ENCODE measurements around the gene NFATC3. TPM values are rescaled to one million over a fixed set of nuclear protein-coding genes. Genes with fewer than 3 reads are reported as not detected.

The NFATC3 gene
- polyA plus RNA-seq, 3 donors, result 14.3 to 21.8 (median 15.8) TPM

DNA sequence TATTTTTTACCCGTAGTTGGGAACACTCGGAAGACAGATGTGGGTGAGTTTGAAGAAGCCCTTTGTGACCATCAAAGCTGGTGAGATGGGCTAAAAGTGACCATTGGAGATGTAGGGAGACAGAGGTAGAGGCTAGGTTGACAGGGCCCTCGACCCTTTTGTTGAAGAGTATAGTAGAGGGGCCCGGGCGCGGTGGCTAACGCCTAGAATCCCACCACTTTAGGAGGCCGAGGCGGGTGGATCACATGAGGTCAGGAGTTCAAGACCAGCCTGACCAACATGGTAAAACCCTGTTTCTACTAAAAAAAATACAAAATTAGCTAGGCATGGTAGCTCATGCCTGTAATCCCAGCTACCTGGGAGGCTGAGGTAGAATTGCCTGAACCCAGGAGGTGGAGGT is 16.2 kb upstream of the NFATC3 start:
- no peak for TF ChIP-seq CTCF (IDR thresholded peaks at IDR 0.05)
- intact Hi-C loops (cut with micrococcal nuclease), result loop anchor here in 1 of 2 donors (10.0 kb wide), 1 partner anchor 244 kb away; no protein-coding TSS in a partner anchor
- peaks cover 0 to 4% (median 0%) of the 10 kb centered on the region in 3 donors for H3K27me3 Mint-ChIP-seq (ENCODE audit: low read depth in 3 of 3)
- no peak overlapping the region for H3K27ac Mint-ChIP-seq
- no peaks in the 10 kb centered on the region for H3K9me3 ChIP-seq (replicated peaks in 1 of 2; ENCODE audit: control insufficient read depth in 1 of 2, insufficient read depth in 1 of 2, low read length in 2 of 2)
- no peaks in the 10 kb centered on the region for H4K20me1 ChIP-seq (ENCODE audit: insufficient read depth, low read length)
- no peak overlapping the region for H3K27ac ChIP-seq (ENCODE audit: low read depth in 1 of 2, low read length in 2 of 2)
- no peak overlapping the region for H3K9ac ChIP-seq (ENCODE audit: insufficient read depth, low read length, poor library complexity, severe bottlenecking)
- no peaks in the 10 kb centered on the region for H3K79me2 ChIP-seq (ENCODE audit: insufficient read depth, low read length)
- H3K36me3 ChIP-seq (replicated peaks in 1 of 2; ENCODE audit: control insufficient read depth in 1 of 2, insufficient read depth in 2 of 2, low read length in 2 of 2), result peaks cover 58 to 83% of the 10 kb centered on the region in 2 donors
- DNase-seq, result no peak
- H3K27me3 ChIP-seq (ENCODE audit: control insufficient read depth in 2 of 2, insufficient read depth in 2 of 2, low read length in 2 of 2), result no peaks in the 10 kb centered on the region
- H3K4me2 ChIP-seq (replicated peaks; ENCODE audit: extremely low read depth, low read length, poor library complexity, severe bottlenecking), result no peak overlapping the region
- 100% methylated on average over 2 of the region's 9 CpGs for whole genome bisulfite sequencing (ENCODE audit: insufficient coverage)
- peaks cover 68 to 86% of the 10 kb centered on the region in 2 donors for H3K36me3 Mint-ChIP-seq
- H3K4me3 Mint-ChIP-seq, result no peak overlapping the region
- no peak overlapping the region for H2AFZ ChIP-seq (ENCODE audit: insufficient read depth, low read depth, low read length, poor library complexity, severe bottlenecking)
- no peaks in the 10 kb centered on the region for H3K9me3 Mint-ChIP-seq
- H3K4me1 Mint-ChIP-seq, result peaks cover 35% of the 10 kb centered on the region
- H3K4me1 ChIP-seq (ENCODE audit: control insufficient read depth in 1 of 2, insufficient read depth in 2 of 2, low read length in 2 of 2), result peaks cover 31 to 32% of the 10 kb centered on the region in 2 donors
- H3K4me3 ChIP-seq (replicated peaks in 1 of 3; ENCODE audit: low read depth in 2 of 3, low read length in 3 of 3), result no peak overlapping the region

DNA sequence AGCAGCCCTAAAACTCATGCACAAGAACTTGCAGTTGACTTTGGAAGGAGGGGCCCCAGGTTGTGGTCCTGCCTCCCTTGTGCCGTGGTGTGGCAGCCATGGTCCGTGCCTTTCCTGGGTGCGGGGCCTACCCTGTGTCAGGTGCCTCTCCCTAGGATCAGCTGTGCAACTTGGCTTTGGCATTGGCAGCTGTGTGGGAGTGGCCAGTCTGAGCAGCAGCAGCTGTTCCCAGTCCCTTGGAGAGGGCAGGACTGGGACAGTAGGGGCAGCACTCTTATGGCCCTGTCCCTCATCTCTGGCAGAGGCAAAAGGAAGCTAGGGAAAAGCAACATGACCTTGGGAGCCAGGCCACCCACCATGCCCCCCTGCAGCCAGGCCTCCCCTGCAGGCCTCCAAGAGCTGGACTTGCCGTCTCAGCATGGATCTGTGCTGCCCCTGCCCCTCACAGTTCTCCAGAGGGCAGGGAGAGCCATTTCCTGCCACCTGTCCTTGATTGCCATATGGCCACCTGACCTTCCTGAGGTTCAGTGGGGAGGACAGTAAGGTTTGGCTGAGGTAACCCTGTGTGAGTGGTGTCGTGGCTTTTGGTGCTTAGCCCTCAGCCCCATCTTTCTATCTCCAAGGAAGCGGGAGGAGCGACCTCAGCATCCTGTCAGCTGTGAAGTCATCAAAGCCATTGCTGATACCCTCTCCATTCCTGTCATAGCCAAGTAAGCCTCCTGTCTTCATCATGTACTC is 15.5 kb upstream of the NFATC3 start:
- Histone ChIP-seq H4K20me1 (ENCODE audit: insufficient read depth, low read length) (no peaks in the 10 kb centered on the region), H3K27me3 (ENCODE audit: control insufficient read depth in 2 of 2, insufficient read depth in 2 of 2, low read length in 2 of 2) (no peaks in the 10 kb centered on the region), H3K4me2 (replicated peaks; ENCODE audit: extremely low read depth, low read length, poor library complexity, severe bottlenecking) (no peak overlapping the region), H3K9ac (ENCODE audit: insufficient read depth, low read length, poor library complexity, severe bottlenecking) (peak overlapping the region; percentile 32), H3K4me1 (ENCODE audit: control insufficient read depth in 1 of 2, insufficient read depth in 2 of 2, low read length in 2 of 2) (peaks cover 30 to 32% of the 10 kb centered on the region in 2 donors), H3K79me2 (ENCODE audit: insufficient read depth, low read length) (no peaks in the 10 kb centered on the region), H2AFZ (ENCODE audit: insufficient read depth, low read depth, low read length, poor library complexity, severe bottlenecking) (no peak overlapping the region), H3K9me3 (replicated peaks in 1 of 2; ENCODE audit: control insufficient read depth in 1 of 2, insufficient read depth in 1 of 2, low read length in 2 of 2) (no peaks in the 10 kb centered on the region), H3K36me3 (replicated peaks in 1 of 2; ENCODE audit: control insufficient read depth in 1 of 2, insufficient read depth in 2 of 2, low read length in 2 of 2) (peaks cover 66 to 91% of the 10 kb centered on the region in 2 donors), H3K27ac (ENCODE audit: low read depth in 1 of 2, low read length in 2 of 2) (peak overlapping the region in 1 of 2 donors; percentile 69), H3K4me3 (replicated peaks in 1 of 3; ENCODE audit: low read depth in 2 of 3, low read length in 3 of 3) (no peak overlapping the region)
- Mint-ChIP-seq H3K27ac (peak overlapping the region in 3 of 7 donors; percentile 35 to 80 (median 60)), H3K9me3 (no peaks in the 10 kb centered on the region), H3K4me1 (peaks cover 35% of the 10 kb centered on the region), H3K27me3 (ENCODE audit: low read depth in 3 of 3) (peaks cover 0 to 4% (median 0%) of the 10 kb centered on the region in 3 donors), H3K4me3 (no peak overlapping the region), H3K36me3 (peaks cover 74 to 93% of the 10 kb centered on the region in 2 donors)
- TF ChIP-seq CTCF (IDR thresholded peaks at IDR 0.05), result no peak
- 100% methylated on average over 3 of the region's 7 CpGs for WGBS (ENCODE audit: insufficient coverage)
- DNase-seq, result no peak
- intact Hi-C loops (cut with micrococcal nuclease), result loop anchor here in 1 of 2 donors (10.0 kb wide), 1 partner anchor 245 kb away; no protein-coding TSS in a partner anchor

Measured in CD14-positive monocyte (primary cell).